ENCODE data around the gene TSG101.

- no peak for TF ChIP-seq CTCF (IDR thresholded peaks at IDR 0.05)
- no peak for TF ChIP-seq POLR2A (IDR thresholded peaks at IDR 0.05)
These were observed 617 bp downstream of the TSG101 start for GRCh38 chr11:18526130-18526520.

All from adrenal gland (tissue), 5 donors.